NCI-H524 (cell line): ENCODE measurements around the gene GPATCH8.
A peak's percentile ranks its signal among the peaks of the same experiment; 100 is the strongest.
"Not testable (repeated sequence)": the region's sequence is repeated elsewhere in the genome, so short reads cannot be mapped to it uniquely, and the experiment has no call there.

Source experiments
- DNase-seq, 2 experiments: peaks; one replicate each; lab custom pipeline; 2025; lab: John Stamatoyannopoulos, UW

The GPATCH8 gene

DNA sequence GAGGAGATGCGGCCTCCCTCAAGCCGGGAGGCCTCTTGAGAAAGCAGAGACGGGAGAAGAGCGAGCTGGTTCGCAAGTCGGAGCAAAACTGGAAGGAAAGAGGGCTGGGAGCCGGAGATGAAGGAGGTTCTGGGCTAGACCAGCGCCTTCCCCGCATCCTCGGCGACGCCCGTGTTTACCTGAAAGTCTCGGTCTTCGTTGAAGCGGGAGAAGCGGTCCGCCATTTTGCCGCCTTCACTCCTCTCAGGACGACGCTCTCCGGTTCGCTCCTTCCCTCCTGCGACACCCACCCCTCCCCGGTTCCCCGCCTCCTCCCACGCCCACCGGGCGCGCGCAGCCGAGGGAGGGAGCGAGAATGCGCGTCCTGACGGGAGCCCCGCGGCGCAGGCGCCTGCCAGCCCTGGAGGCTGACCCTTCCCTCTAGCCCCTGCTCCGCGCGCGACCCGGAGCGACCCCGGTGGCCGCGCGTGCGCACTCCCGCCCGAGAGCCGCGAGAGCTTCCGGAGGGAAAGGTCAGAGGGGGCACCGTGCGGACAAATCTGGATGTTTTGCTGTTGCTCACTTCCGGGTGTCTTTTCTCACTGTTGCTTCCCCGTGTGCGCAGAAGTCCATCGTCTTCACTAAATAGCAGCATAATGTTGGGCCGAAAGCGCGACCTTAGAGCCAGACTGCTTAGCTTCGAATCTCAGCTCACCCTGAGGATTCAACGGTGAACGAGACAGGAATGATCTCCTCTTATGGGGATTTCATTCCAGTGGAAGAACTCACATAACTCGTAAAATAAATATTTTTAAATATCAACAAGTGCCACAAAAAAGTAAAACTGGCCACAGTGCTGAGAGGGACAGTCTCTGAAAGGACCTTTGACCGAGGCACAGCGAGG lies at the start of gene GPATCH8:
Gene GPATCH8 (minus strand): TSS at position 260 of the 883 bp plus-strand sequence. CDS start 36 bp downstream, at position 224.
- DNase-seq, result peak; percentile 94 to 97

DNA sequence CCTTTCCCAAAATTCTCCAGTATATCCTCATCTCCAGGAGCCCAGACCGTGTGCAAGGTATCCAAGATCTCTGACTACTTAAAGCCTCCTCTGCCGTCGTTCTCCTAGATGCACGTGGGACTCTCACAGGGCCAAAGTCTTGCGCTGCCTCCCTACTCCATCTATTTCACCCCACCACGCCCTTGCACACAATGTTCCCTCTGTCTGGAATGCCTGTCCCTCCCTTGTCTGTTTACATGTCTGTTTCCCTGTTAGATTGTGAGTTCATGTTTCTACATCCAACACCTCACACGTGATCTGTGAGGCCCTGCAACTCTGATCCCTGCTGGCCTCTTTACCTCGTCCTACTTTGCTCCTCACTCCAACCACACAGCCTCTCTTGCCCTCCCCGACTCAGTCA lies 49.2 kb upstream of the GPATCH8 start:
- DNase-seq, result no peak

DNA sequence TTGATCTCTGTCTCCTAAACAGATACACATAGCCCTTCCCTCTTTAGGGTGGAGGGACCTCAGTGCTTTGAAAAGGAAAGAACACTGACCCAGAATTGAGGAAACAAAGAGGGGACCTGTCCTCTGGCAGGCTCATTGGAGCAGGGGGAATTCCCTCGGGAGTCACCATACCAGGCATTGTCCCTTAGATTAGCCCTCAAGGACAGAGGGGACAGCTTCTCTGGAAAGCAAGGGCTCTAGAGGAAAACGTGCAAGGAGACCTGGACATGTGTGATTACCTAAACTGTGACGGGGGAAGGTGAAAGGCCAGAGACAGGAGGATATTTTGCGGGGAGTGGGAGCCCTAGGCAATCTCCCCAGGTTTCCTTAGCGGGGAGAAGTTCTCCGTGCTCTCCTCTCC lies 46.5 kb upstream of the GPATCH8 start:
- DNase-seq, result no peak

- DNase-seq, result peak; percentile 48 to 76
Measured at GRCh38 chr17:44548376-44549230, 45.4 kb upstream of the GPATCH8 start.

DNA sequence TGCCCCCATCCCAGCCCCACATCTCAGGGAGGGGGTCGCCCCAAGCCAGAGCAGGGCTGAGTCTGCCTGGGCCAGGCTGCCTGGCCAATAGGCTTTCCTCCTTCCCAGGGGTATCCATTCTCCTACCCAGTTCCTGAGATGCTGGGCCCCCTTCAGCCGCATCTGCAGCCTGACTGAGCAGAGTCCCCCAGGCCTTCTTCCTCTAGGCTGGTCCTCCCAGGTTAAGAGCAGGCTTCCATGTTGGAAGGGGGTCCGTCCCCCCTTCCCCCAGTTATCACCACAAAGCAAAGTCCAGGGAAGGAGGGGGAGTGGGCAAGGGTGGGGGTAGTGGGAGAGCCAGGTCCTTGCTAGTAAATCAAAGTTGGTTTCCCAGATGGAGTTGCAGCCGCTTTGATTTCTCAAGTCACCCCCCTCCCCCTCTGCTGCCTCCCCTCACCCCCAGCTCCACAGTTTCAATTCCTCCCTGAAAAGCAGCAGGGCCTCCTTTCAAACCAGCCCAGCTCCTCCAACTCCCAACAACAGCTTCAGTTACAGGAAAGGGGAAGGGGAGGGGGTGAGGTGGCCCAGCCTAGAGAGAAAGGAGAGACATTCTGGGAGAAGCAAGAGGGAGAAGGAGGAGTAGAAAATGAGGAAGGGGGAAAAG lies 44.5 kb upstream of the GPATCH8 start:
- DNase-seq, result no peak

DNA sequence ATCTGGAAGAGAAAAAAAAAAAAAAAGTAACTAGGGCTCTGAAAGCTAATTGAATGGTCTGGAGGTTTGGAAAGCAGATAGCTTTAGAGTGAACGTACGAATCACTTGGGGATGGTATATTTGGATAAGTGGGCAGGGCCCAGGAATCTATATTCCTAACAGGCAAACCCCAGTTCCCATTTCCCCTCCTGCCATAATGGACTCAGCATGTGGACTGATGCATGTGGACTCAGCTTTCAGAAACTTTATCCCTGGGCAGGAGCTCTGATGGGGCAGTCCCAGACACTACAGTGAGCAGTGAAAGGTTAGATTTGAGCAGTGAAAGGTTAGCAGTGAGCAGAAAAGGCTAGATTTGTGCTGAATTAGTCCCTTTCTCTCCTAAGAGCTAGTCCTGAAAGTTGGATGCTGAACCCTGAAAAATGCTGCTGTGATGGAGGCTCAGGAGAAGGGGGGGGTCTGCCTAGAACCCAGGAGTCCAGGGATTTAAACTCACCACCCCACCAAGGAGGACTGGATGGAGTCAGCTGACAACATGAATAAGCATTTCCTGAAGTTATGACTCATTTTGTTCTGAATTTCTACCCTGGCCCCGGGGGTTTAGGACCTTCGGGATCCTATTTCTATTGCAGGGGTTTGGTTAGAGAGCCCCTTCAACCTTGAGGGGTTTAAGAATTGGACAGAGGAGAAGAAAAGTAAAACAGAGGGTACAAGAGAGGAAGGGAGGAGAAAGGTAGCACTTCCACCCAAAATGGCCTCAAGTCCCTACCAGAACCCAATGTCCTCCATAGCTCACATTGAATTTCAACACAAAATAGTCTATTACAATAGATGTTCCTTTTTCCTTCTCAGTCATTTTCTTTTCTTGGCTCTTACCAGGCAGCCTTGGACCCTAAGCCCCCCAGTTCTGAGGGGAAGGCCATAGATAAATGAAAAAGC lies 43.7 kb upstream of the GPATCH8 start:
- no peak for DNase-seq

DNA sequence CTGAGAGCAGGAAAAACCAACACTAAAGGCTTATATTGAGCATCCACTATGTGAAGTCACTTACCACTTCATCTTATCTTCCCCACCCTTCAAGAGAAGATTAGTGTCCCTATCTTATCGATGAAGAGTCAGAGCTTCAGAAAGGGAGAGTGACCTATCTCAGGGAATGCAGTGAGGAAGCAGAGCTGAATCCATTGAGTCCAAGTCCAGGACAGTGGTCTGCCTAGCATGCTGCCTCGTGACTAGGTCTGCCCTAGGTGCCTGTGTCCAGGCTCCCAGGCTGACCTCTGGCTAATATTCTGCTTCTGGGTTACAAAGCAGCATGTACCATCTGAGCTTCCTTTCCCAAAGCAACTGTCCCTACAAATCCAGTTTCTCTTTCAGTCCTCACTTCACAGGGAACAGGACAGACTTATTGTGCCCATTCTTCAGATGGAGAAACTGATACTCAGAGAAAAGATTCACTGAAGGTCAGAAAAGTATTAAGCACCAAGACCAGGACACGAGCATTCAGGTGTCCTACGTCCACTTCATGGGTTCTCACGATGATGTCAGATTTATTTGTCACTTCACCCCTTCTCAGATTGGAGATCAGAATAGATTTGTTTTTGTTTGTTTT lies 40.8 kb upstream of the GPATCH8 start:
- DNase-seq, result no peak

- DNase-seq, result no peak
Measured at GRCh38 chr17:44543213-44543904, 40.2 kb upstream of the GPATCH8 start.

- DNase-seq, result peak; percentile 12 to 13
Measured at GRCh38 chr17:44541884-44542581, 38.8 kb upstream of the GPATCH8 start.

- DNase-seq, result no peak
Measured at GRCh38 chr17:44540246-44541084, 37.3 kb upstream of the GPATCH8 start.

DNA sequence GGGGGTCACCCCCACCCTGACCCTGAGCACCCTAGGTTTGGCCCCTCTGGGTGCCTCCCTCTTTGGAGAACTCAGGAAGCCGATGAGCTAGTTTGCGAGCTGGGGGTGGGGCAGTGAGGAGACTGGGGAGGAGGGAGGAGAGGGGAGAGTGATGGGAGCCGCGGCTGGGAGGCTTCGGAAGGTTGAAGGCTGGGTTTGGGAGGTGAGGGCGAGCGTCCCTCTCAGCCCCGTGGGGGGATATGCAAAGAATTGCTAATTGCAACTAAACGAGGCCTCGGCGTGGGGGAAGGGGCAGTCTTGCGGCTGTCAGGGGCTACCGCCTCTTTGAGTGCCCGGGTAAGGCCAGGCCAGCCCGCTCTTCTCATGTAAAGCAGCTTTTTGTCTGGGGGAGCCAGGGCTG lies 36.5 kb upstream of the GPATCH8 start:
- DNase-seq, result no peak

- not testable (repeated sequence) for DNase-seq
Measured at GRCh38 chr17:44537922-44538321, 34.7 kb upstream of the GPATCH8 start.

DNA sequence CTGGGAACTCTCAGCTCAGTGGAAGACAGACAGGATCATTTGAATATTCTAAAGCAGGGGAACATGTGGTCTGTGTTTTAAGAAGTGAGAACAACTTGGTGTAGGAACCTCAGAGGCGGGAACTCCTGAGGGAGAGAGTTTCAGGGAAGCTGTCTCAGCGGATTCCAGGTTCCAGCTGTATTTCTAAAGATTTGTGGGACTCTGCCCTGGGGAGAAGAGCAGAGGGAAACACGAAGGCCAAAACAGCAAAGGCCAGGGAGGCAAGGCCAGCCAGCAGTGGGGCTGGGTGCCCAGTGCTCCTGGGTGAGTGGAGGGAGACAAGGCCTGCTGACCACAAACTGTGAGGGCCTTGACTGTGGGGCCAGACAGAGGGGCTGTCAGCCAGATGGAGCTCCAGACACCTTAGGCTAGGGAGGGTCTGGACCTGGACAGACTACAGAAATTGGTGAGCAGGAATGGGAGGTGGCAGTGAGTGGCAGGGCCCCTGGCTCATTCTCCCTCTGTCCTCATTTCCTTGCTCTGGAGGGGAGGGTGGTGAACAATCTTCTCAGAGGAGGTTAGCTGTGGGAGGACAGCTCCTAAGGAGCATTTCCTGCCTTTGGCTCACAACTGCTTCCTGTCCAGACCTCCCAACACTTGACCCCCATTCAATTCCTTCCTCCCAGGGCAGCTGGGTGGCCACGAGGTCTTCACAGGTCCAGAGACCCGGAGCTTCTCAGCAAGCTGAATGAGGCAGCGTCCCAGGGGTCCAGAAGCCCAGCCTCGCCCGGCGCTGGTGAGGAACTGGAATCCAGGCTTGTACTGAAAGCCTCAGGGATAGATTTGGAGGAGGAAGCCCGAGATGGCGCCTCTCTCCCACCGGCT lies 33.1 kb upstream of the GPATCH8 start:
- DNase-seq, result no peak

GRCh38 chr17:44533533-44534246 lies 30.5 kb upstream of the GPATCH8 start:
- peak; percentile 85 to 90 for DNase-seq

DNA sequence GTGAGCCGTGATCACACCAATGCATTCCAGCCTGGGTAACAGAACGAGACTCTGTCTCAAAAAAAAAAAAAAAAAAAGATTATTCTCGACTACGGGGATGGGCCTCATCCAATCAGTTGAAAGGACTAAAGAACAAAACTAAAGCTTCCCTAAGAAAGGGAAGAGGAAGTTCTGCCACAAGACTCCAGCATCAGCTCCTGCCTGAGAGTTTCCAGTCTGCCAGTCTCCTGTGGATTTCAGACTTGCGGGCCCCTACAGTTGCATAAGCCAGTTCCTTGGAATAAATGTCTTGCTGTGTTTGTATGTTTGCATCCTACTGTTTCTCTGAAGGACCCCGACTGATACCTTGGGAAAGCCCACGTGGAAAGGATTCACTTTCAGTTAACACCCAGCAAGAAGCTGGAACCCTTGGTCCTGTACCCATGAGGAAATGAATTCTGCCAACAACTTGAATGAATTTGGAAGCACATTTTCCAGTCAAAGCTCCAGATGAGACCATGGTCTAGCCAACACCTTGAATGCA lies 27.8 kb upstream of the GPATCH8 start:
- no peak for DNase-seq

DNA sequence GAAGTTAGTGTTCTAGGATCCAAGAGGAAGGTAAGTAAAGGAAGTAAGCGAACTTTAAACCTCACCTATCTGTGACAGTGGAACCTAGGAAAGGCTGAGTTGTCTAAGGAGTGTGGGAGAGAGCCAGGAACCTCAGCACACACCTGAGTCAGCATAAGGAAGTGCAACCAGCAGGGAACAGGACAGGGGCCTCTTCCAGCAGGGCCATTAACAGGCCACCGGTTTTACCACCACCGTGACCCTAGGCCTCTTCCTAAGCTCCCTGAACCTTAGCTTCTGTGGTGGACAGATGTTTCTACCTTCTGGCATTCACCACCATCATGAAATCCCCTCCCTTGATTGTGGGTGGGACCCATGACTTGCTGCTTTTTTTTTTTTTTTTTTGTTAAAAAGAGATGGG lies 26.7 kb upstream of the GPATCH8 start:
- no peak for DNase-seq

DNA sequence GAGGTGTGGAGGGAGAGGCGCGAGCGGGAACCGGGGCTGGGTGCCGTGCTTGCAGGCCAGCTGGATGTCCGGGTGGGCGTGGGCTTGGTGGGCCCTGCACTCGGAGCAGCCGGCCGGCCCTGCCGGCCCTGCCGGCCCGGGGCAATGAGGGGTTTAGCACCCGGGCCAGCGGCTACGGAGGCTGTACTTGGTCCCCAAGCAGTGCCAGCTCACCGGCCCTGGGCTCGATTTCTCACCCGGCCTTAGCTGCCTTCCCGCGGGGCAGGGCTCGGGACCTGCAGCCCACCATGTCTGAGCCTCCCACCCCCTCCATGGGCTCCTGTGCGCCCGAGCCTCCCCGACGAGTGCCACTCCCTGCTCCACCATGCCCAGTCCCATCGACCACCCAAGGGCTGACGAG lies 24.7 kb upstream of the GPATCH8 start:
- no peak for DNase-seq
